Activated naive CD8-positive, alpha-beta T cell (primary cell): ENCODE results near the gene SHC2.
A peak's percentile ranks its signal among the peaks of the same experiment; 100 is the strongest.

Experiments
- H3K27ac Mint-ChIP-seq: one replicate; pipeline ENCODE4 v1.8.0; 2021; ENCODE audit warnings: mixed read lengths
- H3K27me3 Mint-ChIP-seq: one replicate; pipeline ENCODE4 v1.8.0; 2021; ENCODE audit warnings: mixed read lengths
- H3K36me3 Mint-ChIP-seq: one replicate; pipeline ENCODE4 v1.8.0; 2021; ENCODE audit warnings: mixed read lengths
- H3K4me1 Mint-ChIP-seq: one replicate; pipeline ENCODE4 v1.8.0; 2021; ENCODE audit warnings: low read depth, mixed read lengths
- H3K4me3 Mint-ChIP-seq: one replicate; pipeline ENCODE4 v1.8.0; 2021; ENCODE audit warnings: mild to moderate bottlenecking, mixed read lengths
- H3K9me3 Mint-ChIP-seq: one replicate; pipeline ENCODE4 v1.8.0; 2021; ENCODE audit warnings: low read depth, mixed read lengths

The SHC2 gene

DNA sequence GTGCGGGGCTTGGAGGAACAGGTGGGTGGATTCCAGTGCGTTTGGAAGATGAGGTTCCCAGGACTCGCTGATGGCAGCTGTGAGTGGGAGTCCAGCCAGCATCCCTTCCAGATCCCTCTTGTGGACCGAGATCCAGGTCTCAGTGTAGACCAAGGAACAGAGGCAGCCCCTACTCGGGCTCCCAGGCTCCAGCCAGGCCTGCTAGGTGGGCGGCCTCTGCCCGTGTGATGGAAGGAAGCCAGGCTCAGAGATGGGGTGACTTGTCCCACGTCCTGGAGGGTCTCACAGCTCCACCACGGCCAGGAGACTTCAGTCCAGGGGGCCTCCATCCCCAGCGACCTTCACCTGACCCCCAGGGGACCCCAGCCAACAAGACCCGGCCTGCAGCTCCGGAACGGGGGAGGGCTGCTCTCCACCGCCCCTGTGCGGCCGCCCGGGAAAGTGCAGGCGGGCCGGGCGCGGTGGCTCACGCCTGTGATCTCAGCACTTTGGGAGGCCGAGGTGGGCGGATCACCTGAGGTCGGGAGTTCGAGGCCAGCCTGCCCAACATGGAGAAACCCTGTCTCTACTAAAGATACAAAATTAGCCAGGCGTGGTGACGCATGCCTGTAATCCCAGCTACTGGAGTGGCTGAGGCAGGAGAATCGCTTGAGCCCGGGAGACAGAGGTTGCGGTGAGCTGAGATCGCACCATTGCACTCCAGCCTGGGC is 34.7 kb upstream of the SHC2 start:
- peak overlapping the region; percentile 27 for H3K4me3 Mint-ChIP-seq
- H3K9me3 Mint-ChIP-seq, result no peaks in the 10 kb centered on the region
- H3K27me3 Mint-ChIP-seq, result peaks cover 5% of the 10 kb centered on the region
- H3K4me1 Mint-ChIP-seq, result peaks cover 9% of the 10 kb centered on the region
- no peak overlapping the region for H3K27ac Mint-ChIP-seq
- H3K36me3 Mint-ChIP-seq, result no peaks in the 10 kb centered on the region

GRCh38 chr19:495081-495401 is 34.2 kb upstream of the SHC2 start:
- H3K36me3 Mint-ChIP-seq, result no peaks in the 10 kb centered on the region
- peaks cover 12% of the 10 kb centered on the region for H3K4me1 Mint-ChIP-seq
- peaks cover 5% of the 10 kb centered on the region for H3K27me3 Mint-ChIP-seq
- H3K4me3 Mint-ChIP-seq, result no peak overlapping the region
- no peak overlapping the region for H3K27ac Mint-ChIP-seq
- no peaks in the 10 kb centered on the region for H3K9me3 Mint-ChIP-seq

DNA sequence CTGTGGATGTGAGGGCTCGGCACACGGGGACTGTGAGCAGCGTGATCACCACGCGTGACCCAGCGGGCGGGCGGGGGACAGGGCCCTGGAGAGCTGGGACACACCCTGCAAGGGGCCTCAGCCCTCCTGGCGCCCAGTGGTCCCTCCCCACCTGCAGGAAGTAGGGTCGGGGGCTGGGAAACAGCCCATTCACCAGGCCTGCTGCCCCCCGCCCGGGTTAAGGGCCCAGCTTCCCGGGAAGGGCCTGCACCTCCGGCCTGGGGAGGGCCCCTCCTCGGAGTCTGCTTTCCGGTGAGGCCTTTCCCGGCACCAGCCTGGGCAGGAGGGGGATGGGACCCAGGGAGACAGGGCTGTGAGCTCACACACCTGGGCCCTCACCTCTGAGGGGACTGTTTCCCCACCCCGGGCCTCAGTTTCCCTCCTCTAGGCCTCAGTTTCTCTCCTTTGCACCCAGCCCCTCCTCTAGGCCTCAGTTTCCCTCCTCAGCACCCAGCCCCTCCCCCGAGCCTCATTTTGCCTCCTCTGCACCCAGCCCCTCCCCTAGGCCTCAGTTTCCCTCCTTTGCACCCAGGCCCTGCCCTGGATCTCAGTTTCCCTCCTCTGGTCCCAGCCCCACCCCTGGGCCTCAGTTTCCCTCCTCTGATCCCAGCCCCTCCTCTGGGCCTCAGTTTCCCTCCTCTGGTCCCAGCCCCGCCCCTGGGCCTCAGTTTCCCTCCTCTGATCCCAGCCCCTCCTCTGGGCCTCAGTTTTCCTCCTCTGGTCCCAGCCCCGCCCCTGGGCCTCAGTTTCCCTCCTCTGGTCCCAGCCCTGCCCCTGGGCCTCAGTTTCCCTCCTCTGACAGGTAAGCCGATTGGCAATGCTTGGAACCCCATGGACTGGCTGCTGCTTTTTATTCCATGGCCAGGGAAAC is 33.6 kb upstream of the SHC2 start:
- no peak overlapping the region for H3K4me3 Mint-ChIP-seq
- no peak overlapping the region for H3K27ac Mint-ChIP-seq
- H3K9me3 Mint-ChIP-seq, result no peaks in the 10 kb centered on the region
- H3K4me1 Mint-ChIP-seq, result peaks cover 12% of the 10 kb centered on the region
- H3K27me3 Mint-ChIP-seq, result peaks cover 4% of the 10 kb centered on the region
- H3K36me3 Mint-ChIP-seq, result no peaks in the 10 kb centered on the region

DNA sequence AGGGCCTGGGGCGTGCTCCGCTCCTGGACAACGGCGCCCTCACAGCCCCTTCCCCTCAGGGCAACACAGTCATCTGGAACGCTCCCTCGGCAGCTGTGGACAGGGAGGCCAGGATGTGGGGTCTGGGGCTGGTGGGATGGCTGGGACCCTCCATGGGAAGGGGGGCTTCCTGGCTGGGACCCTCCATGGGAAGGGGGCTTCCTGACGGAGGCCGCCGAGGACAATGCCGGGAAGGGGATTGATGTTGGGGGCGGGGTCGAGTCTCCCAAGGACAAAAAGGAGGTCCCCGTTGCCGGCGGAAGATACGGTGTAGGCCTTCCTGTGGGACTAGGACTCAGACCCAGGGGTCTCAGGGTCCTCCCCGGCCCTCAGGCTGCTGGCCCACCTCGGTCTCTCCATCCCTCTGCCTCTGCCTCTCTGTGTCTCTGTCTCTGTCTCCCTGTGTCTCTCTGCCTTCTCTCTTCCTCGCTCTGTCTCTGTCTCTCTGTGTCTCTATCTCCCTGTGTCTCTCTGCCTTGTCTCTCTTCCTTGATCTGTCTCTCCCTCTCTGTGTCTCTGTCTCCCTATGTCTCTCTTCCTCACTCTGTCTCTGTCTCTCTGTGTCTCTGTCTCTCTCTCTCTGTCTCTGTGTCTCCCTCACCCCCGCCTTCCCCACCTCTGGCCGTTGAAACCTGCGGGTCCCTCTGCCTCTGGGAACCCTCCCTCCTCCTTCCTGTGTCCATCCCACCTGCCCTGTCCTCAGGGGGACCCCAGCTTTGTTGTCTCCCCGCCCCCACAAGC is 32.7 kb upstream of the SHC2 start:
- Mint-ChIP-seq H3K36me3 (no peaks in the 10 kb centered on the region), H3K27me3 (no peaks in the 10 kb centered on the region), H3K9me3 (no peaks in the 10 kb centered on the region), H3K4me3 (no peak overlapping the region), H3K27ac (peak overlapping the region; percentile 69), H3K4me1 (peaks cover 10% of the 10 kb centered on the region)

DNA sequence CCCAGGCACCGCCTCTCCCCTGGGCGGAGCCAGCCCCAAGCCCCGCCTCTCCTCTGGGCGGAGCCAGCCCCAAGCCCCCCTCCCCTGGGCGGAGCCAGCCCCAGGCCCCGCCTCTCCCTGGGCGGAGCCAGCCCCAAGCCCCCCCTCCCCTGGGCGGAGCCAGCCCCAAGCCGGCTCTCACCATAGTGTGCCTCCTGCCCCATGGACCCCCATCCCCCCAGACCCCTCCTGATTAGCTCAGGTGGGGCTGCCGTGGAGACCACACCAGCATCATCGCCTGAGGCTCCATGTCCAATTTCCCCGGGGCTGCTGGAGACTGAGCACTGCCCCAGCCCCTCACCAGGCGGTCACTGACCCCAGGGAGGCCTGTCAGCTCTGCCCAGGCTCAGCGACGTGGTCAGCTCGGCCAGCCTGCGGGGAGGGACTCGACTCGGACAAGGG is 31.3 kb upstream of the SHC2 start:
- Mint-ChIP-seq H3K4me3 (no peak overlapping the region), H3K4me1 (peaks cover 13% of the 10 kb centered on the region), H3K9me3 (no peaks in the 10 kb centered on the region)

DNA sequence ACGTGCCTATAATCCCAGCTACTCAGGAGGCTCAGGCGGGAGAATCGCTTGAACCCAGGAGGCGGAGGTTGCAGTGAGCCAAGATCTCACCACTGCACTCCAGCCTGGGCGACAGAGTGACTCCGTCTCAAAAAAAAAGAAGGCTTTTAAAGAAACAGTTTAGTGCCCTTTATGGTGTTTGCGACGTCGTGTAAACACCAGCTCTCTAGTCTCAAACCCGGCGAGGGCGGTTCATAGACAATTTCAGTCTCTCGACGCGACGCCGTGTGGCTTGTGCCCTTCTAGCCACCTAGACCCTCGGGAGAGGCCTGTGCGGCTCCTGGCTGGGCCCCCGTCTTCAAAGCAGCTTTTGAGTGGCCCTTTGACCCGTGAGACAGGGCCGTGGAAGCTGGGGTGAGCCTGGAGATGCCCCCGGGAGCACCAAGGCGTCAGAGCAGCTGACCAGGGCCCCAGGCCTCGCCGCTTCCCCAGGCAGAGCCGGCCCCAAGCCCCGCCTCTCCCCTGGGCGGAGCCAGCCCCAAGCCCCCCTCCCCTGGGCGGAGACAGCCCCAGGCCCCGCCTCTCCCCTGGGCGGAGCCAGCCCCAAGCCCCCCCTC is 30.4 kb upstream of the SHC2 start:
- no peaks in the 10 kb centered on the region for H3K9me3 Mint-ChIP-seq
- H3K27me3 Mint-ChIP-seq, result peaks cover under 1% of the 10 kb centered on the region
- H3K4me3 Mint-ChIP-seq, result no peak overlapping the region
- no peak overlapping the region for H3K27ac Mint-ChIP-seq
- no peaks in the 10 kb centered on the region for H3K36me3 Mint-ChIP-seq
- H3K4me1 Mint-ChIP-seq, result peaks cover 13% of the 10 kb centered on the region

More for the DNA sequence above, 31.3 kb upstream of the SHC2 start:
- Mint-ChIP-seq H3K36me3 (no peaks in the 10 kb centered on the region), H3K27ac (no peak overlapping the region), H3K27me3 (no peaks in the 10 kb centered on the region)

DNA sequence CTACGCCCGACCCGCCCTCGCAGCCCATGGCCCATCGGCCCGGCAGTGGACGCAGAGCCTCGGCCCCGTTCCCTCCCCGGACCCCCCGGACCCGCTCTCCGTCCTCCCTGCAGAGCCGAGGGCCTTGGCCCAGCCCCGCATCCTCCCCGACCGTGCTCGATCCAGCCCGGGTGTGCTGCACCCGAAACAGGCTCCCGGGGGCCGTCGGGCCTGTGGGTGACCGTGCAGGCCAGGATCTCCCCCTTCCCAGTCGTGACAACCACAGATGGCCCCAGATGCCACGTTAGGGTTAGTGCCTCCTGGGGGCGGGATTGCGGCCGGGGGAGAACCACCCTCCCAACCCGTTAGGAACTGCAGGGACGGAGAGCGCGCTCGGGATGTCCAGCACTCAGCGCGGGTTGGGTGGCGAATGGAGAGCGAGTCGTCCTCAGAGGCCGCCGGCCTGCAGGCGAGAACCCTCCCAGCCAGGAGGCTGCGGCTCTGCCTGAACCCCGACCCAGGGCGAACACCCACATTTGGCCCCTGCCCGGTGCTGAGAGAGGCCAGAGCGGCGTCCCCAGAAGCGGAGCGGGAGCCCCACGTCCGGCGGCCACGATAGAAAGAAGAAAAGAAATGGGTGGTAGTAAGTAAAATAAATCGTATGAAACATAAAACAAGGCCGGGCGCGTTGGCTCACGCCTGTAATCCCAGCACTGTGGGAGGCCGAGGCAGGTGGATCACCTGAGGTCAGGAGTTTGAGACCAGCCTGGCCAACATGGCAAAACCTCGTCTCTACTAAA is 28.8 kb upstream of the SHC2 start:
- Mint-ChIP-seq H3K27me3 (peaks cover 4% of the 10 kb centered on the region), H3K4me1 (peaks cover 10% of the 10 kb centered on the region), H3K27ac (no peak overlapping the region), H3K36me3 (no peaks in the 10 kb centered on the region), H3K9me3 (no peaks in the 10 kb centered on the region), H3K4me3 (peak overlapping the region; percentile 72)

DNA sequence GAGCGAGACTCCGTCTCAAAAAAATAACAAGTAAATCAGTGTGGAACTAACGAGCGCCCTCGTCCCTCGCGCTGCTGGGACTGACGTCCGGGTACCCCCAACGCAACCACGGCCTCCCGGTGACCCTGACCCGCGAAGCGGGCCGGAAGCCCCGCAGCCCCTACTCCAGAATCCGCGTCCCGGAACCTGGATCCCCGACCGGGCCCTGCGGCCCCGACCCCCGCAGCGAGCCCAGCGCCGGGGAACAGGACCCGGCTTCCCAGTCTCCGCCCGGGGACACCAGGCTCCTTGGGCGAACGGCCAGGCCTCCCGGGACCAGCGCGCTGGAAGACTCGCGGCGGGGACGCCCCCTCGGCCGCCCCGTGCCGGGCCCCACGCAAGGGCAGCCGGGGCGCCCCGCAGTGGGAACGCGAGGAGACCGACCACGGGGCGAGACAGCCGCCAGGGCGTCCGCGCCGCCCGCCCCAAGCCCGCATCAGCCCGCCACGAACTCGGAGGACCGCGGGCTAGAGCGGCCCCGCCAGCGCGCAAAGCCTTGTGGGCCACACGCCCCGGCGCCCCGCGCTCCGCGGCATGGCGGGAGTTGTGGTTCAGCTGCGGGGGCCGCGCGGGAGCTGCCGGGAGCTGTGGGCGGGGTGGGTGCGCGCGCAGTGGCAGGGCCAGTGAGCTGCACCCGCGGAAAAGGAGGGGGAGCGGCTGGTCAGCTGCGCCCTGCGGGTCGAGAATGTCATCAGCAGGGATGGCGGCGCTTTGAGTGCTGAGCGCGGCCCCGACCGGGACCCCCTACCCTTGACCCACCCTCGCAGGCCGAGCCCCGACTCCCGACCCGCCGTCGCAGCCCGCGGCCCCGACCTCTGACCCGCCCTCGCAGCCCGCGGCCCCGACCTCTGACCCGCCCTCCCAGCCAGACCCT is 27.9 kb upstream of the SHC2 start:
- Mint-ChIP-seq H3K4me1 (peaks cover 10% of the 10 kb centered on the region), H3K27ac (peak overlapping the region; percentile 92), H3K9me3 (no peaks in the 10 kb centered on the region), H3K36me3 (no peaks in the 10 kb centered on the region), H3K4me3 (peak overlapping the region; percentile 84), H3K27me3 (peaks cover 6% of the 10 kb centered on the region)

DNA sequence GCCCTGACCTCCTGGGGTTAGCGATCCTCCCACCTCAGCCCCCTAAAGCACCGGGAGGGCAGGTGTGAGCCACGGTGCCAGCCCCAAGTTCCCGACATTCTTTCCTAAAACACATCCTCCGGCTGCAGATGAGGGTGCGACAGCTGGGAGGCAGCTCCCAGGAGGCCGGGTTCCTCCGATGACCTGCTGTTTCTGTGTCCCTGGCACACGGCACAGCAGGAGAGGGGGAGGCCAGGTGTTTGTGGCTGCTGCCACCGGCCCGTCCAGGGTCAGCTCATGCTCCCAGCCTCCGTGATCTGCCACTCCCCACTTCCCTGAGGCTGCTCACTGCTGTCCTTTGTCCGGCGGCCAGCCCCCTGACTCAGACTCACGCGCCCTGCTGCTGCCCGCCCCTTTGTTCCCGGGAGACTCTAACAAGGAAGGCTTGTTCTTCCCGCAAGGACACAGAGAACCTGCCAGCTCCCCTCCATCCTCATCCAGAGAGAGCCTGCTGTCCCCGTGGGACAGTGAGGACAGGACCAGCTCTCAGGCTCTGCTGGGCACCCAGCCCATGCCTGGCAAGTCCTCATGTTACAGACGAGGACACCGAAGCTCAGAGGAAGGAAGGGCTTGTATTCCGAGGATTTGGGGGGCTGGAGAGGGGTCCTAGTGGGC is 24.9 kb upstream of the SHC2 start:
- Mint-ChIP-seq H3K4me3 (no peak overlapping the region), H3K36me3 (no peaks in the 10 kb centered on the region), H3K27me3 (peaks cover 7% of the 10 kb centered on the region), H3K9me3 (no peaks in the 10 kb centered on the region), H3K27ac (no peak overlapping the region), H3K4me1 (peaks cover 8% of the 10 kb centered on the region)

- H3K9me3 Mint-ChIP-seq, result no peaks in the 10 kb centered on the region
- H3K27ac Mint-ChIP-seq, result no peak overlapping the region
- peaks cover 9% of the 10 kb centered on the region for H3K4me1 Mint-ChIP-seq
- peaks cover 7% of the 10 kb centered on the region for H3K27me3 Mint-ChIP-seq
- H3K36me3 Mint-ChIP-seq, result no peaks in the 10 kb centered on the region
- no peak overlapping the region for H3K4me3 Mint-ChIP-seq
Observed at GRCh38 chr19:485077-485476, 24.2 kb upstream of the SHC2 start.

DNA sequence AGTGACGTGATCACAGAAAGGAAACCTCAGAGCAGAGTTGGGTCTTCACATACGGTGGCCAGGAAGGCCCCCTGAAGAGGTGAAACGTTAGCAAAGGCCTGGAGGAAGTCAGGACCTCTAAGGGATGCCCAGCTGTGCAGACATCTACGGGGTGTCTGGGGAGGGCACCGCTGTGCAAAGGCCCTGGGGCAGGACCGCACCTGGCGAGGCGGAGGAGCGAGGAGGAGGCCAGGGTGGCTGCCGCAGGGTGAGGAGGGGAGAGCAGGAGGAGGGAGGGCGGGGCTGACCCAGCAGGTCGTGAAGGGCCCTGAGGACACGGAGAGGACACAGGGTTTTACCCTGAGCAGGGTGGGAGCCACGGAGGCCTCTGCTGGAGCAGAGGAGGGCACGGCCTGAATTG is 23.7 kb upstream of the SHC2 start:
- H3K4me1 Mint-ChIP-seq, result peaks cover 12% of the 10 kb centered on the region
- H3K27me3 Mint-ChIP-seq, result peaks cover 7% of the 10 kb centered on the region
- no peaks in the 10 kb centered on the region for H3K9me3 Mint-ChIP-seq
- no peak overlapping the region for H3K4me3 Mint-ChIP-seq
- H3K36me3 Mint-ChIP-seq, result no peaks in the 10 kb centered on the region
- H3K27ac Mint-ChIP-seq, result no peak overlapping the region

DNA sequence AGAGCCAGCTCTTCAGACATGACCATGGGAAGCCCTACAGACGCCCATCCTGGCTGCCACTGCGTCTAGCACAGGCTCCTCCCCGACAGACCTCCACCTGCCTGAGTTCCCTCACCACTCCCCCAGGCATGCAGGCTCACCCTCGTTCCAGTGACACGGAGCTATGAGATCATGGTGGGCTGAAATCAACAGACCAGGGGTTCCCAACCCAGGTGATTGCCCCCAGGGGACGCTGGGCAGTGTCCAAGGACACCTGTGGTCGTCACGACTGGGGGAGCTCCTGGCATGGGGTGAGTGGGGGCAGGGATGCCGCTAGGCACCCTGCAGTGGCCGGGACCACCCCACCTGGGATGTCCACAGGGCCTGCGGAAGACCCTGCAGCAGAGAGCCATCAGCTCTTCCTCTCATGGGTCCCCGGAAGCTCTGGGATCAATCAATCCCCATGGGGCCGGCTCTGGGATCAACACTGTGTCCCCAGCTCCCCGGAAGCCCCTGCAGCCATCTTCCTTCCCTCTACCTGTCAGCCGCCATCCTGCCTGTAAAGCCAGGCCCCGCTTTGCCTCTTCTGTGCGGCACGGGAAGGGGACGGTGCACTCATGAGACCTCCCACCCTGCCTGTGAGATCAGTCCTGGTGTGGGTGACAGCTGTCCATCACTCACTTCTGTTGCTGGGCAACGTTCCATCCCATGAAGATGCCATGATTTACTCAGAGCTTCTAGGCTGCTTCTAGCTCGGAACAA is 22.7 kb upstream of the SHC2 start:
- Mint-ChIP-seq H3K9me3 (no peaks in the 10 kb centered on the region), H3K27ac (peak overlapping the region; percentile 34), H3K36me3 (no peaks in the 10 kb centered on the region), H3K4me3 (no peak overlapping the region), H3K27me3 (peaks cover 7% of the 10 kb centered on the region), H3K4me1 (peaks cover 12% of the 10 kb centered on the region)
